GM18861 (cell line): ENCODE measurements around the gene C1orf210.

Experiments used
- ATAC-seq: cut with Tn5 transposase; IDR thresholded peaks from one replicate; pipeline ENCODE4 v1.9.1; 2021; ENCODE audit not compliant: unreplicated experiment

The C1orf210 gene

DNA sequence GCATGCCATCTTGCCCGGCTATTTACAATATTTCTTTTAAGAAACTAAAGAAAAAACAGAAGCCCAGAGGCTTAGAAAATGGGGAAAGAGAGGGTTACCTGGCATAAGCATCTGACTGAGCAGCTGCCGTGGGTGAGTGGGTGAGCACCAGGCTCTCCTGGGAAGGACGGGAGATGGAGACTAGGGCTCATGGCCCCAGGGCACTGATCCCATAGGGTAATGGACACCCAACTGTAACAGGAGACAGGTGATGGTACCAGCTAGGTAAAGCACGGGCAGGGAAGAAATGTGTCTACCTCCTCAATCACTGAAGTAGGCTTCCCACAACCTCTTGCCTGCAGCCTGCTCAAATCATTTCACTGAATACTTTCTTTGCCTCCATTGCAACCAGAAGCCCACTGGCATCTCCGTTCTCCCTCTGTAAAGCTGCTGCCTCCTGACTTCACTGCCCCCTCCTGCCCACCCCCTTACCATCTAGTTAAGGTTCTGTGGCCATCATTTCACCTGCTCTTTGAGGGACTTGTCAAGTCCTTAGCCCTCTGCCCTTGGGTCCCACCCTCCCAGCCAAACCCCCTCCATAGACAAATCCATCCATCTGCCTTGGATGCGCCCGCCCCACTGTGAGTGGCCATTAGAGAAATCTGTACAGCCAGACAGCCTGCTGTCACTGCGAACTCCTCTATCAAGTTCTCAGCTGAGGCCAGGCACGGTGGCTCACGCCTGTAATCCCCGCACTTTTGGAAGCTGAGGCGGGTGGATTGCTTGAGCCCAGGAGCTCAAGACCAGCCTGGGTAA, 9.4 kb downstream of the C1orf210 start:
- no peak for ATAC-seq

DNA sequence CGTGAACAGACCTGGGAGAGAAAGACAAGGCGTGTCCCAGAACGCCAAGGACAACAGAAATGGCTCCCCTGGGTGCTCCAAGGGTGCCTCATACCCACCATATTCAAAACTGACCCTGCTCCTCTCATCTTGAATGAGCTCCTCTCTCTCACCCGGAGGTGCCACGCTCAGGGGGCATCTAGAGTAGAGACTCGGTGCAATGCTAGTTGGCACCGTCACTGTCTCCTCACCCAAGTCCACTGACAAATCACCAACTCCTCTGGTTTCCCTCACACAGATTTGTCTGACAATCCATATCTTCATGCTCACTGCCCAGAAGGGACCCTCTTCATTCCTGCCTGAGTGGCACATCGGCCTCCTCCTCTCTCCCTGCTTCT, 10.6 kb downstream of the C1orf210 start:
- ATAC-seq = no peak

DNA sequence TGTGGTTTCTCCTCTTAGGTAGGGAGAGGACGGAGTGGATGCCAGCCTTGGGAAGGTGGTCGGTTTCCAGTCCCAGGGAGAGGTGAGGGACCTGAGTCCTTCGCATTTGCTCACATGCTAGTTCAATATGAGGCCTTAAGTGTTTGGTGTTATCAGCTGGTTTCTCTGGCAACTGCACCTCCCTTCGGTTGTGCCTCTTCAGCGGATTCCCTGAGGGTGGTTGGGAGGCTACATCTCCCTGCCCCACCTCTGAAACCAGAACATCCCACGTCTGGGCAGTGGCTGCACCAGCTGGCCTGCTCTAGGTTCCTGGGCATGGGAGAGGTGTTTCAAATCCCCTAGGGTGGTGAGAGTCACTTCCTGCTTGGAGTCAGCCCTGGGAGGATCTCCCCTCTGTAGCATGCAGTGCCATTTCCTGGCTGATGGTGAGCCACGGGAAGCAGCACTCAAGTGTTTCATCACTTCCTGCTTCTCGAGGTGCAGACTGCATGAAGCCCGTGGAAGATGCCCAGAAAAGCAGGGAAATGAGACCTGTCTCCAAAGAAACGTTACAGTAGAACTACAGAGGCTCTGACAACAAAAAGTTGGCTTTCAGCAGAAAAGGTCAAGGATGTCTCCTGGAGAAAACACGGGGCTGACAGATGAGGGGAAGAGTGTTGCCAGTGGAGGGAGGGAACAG, 11.1 kb downstream of the C1orf210 start:
- ATAC-seq = no peak

DNA sequence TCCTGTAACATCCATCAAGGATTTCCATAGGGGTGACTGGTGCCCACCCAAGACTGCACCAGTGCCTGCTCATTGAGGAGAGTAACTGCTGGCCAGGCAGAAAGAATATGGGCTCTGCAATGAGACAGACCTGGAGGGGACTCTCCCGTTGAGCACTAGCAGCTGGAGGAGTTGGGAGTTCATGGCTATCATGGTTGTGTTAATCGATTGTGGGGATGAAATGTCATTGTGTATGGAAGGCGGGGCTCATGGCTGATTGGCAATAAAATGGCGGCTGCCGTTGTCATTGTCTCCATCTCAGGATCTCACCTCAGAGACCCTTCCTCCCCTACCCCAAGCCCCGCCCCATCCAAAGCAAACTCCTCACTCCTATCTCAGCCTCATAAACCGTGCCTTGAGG, 11.7 kb downstream of the C1orf210 start:
- ATAC-seq = no peak

DNA sequence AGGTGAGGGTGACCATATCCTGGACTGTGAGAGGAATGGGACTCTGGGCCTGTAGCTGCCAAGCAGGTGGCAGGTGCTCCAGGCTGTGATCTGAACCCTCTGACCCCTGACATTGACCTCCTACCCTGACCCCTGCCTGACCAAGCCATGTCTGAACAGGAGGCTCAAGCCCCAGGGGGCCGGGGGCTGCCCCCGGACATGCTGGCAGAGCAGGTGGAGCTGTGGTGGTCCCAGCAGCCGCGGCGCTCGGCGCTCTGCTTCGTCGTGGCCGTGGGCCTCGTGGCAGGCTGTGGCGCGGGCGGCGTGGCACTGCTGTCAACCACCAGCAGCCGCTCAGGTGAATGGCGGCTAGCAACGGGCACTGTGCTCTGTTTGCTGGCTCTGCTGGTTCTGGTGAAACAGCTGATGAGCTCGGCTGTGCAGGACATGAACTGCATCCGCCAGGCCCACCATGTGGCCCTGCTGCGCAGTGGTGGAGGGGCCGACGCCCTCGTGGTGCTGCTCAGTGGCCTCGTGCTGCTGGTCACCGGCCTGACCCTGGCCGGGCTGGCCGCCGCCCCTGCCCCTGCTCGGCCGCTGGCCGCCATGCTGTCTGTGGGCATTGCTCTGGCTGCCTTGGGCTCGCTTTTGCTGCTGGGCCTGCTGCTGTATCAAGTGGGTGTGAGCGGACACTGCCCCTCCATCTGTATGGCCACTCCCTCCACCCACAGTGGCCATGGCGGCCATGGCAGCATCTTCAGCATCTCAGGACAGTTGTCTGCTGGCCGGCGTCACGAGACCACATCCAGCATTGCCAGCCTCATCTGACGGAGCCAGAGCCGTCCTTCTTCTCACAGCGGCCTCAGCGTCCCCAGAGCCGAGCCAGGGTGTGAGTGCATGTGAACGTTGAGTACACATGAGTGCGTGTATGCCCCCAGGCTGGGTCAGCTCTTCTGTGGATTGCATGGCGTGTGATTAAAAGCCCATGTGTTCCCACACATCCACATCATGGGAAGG, 12.5 kb downstream of the C1orf210 start:
- no peak for ATAC-seq

DNA sequence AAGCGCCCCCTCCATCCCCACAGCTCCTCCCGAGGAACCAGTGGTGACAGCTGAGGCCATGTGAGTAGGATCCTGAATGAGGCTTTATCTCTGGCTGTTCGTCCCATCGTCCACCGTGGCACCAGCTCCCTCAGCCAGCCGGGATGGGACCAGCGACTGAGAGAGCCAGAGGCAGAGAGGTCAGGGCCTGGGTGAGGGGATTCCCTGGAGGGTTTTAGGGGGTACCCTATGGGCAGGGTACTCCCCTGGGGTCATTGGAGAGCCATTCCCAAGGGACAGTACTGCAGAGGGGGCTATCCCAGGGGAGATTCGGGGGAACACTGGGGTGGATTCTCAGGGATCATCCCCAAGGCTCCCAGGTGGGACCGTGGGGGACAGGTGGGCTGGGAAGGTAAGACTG, 13.2 kb downstream of the C1orf210 start:
- ATAC-seq = no peak

DNA sequence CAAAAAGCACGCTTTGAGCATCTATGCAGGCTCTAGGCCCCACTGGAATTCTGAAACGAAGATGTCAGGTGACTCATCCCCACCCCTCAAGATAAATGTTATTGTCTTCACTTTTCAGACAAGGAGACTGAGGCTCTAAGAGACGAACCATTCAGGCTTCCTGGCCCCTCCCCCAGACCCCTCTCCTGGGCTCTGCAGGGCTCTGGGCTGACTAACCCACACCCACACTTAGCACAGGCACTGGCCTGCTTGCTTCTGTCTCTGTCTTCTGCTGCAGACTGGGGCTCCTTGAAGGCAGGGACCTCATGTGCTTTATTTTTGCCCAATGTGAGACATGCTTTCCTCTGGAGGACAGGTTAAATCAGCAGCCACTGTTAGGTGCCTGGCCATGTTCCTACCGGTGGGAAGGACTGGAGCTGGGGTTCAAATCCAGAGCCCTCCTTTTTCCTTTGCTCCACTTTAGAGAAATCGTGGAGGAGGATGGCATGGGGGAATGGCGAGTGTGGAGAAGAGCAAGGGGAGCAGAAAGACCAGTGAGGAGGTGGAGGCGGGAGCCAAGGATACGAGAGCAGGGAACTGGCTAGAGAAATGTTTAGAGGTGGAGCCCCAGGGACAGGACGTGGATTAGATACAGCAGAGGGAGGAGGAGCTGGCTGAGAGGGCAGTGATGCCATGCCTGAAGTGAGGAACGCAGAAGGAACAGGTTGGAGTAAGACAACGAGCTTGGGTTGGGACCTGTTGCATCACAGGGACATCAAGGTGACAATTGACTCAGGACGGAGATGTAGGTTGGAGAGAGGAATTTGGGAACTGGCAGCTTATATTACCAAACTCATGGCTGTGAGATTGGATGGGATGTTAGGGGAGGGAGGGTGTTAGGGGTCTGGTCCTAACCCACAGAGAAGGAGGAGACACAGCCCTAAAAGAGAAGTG, 13.9 kb downstream of the C1orf210 start:
- no peak for ATAC-seq

DNA sequence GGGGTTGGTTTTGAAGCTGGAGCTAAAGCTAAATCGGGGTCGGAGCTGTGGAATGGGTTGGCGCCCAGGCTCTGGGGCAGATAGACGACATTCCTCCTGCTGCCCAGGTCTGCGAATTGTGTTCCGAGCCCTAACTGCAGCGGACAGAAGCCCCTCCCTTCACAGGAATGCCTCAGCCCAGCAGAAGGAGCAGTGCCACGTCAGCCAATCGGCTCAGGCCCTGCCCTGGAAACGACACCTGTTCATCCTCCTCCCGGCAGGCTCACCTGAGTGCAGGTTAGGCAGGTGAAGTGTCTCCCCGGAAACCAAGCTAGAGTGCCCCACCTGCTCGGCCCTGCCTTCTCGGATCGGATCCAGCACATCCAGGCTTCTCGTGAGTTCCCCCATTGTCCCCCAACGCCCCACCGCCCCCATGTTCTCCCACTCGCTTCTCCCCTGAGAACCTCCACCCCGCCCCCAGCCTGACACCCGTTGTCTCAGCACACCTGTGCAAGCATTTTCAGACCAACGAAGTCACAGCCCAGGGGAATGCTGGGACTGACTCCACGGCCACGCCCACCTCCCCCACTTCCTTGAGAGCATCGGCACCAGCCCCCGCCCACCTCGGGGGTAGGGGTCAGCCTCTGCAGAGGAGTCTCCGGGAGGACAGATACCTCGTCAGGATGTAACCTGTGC, 14.8 kb downstream of the C1orf210 start:
- no peak for ATAC-seq

DNA sequence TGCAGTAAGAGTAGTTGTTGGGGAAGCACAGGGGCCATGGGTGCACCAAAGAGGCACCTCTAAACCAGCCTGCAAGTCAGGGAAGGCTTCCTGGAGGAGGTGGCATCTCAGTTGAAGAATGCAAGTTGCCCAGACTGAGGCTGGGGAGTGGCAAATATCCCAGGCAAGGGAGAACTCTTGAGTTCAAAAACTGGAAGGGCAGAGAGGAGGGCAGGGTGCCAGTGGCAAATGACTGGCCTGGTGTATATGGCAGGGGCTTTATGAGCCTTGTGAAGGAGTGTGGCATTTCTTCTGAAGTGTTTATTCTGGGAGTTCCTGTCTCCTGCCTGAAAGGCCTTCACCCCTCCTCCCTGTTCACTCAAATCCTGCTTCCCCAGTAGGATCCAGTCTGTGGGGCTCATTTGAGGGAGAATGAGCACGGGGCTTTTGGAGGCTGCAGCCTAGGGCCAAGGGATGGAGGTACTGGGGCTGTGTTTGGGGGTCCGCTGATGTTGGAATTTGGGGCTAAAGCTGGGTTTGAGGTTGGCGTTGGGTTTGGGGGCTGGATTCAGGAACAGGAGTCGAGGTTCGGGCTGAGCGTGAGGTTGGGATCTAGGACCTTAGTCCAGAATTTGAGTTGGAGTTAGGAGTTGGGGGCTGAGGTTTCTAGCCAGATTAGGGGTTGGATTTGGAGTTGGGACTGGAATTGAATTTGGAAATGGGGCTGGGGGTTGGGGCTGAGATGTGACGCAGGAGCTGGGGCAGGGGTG, 15.6 kb downstream of the C1orf210 start, which contains the start of gene TMEM125:
TMEM125 (plus strand) TSS at position 357 of the 749 bp plus-strand sequence. CDS start 2,740 bp downstream, outside the sequence.
- ATAC-seq = no peak

DNA sequence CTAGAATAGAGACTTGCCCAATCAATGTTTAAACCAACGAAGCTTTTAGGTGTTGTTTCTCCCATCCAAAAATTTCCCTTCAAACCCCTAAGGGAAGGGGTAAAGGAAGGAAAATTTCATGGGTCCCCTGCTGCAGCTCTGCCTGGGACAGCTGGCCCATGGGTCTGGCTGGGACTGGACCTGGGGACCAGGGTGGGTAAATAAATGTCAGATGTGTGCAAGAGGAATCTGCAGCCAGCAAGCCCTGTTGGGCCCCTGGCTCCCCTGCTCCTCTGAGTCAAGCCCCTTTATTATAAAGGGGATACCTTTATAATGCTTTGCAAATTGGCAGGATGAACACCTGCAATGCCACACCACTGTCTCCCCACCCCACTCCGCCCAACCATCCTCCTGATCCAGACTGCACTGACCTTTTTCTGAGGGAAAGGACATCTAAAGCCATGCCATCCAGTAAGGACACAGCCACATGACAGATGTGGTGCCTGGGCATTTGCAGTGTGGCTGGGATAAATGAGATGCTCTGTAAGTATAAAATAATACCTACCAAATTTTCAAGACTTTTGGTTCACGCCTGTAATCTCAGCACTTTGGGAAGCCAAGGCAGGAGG, 17.5 kb downstream of the C1orf210 start:
- no peak for ATAC-seq

DNA sequence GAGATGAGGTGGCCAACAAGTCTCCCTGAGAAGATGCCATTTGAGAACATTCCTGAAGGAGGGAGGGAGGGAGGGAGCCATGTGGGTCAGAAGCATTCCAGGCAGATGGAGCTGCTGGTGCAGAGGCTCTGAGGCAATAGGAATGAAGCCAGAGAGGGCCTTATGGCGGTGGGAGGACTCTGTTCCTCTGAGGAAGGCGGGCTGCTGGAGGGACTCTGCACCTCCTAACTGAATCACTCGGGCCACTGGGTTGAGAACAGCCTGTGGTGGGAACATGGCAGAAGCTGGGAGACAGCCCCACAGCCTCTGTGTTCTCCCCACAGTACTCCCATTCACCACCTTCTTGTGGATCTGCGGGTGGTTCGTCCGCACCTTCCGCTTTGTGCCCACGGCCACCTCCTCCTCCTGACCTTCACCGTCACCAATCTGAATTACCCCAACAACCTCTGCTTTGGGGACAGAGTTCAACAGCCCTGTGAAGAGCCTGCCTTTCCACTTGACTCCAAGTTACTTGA, 18.0 kb downstream of the C1orf210 start:
- ATAC-seq = no peak

DNA sequence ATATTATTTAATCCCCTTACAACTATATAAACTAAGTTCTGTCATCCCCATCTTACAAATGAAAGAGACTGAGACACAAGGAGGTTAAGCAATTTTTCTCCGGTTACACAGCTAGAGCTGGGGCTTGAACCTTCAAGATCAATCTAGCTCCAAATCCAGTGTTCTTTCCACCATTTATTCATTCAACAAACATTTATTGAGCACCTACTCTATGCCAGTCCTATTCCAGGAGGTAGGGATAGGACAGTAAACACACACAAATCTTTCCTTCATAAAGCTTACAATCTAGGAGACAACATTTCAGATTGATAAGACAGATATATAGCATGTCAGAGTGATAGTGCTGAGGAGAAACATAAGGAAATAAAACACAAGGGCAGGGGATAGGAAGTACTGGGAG, 18.5 kb downstream of the C1orf210 start:
- ATAC-seq = no peak

DNA sequence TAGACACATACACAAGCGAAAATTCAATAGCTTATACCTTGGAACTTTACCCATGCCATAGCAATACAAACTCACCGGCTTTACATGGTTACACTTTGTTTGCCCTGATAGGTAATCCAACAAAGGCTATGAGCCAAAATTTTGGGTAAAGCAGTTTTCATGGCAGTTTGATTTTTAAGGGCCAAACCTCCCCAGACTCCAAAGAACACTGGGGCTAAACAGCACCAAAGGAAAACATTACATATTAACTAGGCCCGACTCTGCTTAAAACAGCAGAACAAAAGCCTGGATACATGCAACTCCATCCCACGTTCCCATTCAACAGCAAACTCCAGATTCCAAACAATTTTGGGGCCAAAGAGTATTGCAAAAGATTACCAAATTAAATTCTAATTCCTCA, 19.9 kb downstream of the C1orf210 start:
- ATAC-seq = no peak

DNA sequence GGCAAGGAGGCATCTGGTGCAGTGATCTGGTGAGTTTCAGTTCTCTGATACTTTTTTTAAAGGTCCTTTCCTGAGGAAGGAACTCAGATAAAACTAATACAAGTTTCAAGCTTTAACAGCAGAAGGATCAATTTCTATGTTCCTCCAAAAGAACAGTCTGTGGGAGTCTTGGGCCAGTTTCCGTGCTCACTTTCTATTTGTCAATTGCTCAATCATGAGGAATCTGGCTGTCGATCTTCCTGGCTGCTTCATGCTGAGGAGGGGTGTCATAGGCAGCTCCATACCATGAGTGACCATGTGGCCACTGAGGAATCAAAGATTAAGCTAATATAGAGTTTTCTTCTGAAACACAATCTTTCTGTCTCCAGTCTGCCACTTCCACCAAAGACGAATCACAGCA, 27.0 kb downstream of the C1orf210 start:
- ATAC-seq = no peak

DNA sequence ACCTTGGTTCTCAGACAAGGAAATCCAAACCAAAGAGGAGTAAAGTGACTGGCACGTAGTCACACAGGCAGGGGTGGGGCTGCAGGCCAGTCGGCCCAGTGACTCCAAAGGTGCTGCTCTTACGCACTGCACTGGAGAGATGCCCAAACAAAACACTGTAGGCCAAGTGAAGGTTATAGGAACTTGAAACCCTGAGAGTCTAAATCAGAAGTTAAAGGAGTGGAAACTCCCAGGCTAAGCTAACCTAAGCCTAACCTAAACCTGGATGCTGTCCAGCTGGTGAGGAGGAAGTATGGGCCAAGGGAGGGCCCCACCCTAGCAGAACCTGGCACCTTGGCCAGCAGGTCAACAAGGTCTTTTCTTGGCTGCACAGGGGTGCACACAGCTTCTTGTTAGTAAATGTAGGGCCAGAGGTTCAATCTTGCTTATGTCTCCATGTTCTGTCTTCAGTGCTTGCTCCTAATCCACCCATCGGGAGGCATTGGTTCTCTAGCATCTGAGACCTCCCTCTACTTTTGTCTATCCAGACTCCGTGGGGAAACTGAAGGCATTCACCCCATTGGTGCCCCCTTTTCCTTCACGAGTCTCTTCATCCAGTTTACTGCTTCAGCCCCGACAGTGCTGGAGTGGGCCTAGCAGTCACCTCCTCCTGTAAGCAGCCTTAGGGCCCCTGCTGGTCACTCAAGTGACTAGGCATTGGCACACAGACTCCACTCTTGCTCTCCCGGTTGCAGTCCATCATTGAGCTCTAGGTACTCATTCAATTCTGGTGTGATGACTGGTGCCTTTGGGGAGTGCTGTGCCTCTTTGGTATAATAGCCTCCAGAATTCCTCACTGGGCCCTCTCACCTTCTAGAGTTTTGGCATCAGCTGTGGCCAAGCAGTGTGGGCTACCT, 28.5 kb downstream of the C1orf210 start:
- no peak for ATAC-seq

DNA sequence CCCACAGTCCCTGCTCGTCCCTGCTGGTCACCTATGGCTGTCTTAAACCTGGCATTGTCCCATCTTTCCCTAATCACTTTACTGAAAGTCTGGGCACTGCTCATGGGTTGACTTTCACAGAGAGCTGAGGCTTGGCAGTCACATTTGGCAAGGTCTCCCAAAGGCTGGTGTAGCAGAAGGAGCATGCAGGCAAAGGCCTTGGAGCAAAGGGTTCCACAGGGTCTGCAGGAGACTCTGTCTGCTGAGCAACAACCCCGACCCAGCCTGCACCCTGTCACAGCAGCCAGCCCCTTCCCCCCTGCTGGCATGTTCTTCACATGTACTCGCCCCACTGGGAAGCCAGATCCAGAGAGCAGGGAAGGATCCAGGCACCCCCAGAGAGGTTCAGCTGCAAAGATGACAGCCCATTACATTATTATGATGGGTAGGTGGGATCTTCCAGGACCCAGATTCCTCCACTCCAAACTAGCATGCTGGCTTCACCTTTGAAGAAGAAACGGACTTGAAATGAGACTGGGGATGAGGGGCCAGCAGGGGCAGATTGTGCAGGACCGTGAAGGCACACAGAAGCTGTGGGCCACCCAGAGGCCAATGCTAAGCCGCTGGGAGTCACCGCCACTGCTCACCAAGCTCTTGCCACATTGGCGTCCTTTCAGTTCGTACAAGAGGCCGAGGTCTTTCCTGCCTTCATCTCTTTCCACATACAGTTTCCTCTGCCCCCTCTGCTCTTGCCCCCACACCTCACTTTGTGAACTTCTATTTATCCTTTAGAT, 29.8 kb downstream of the C1orf210 start:
- no peak for ATAC-seq

DNA sequence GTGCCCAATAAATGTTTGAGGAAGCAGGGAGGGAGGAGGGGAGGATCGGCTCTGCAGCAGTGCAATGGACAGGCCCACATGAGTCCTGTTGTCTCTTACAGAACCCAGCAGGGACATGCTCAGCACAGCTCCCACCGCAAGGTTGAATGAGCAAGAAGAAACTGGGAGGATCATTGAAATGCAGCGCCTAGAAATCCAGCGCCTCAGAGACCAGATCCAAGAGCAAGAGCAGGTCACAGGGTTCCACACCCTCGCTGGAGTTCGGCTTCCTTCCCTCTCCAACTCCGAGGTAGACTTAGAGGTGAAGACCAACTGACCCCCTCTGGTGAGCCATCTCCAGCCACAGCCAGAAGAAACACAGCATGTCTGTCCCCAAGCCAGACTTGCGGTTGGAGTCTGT, 31.5 kb downstream of the C1orf210 start:
- ATAC-seq = no peak
